Upper lobe of right lung (tissue), 1 donor: ENCODE data around the gene PGLYRP1. TPM values are rescaled to one million over a fixed set of nuclear protein-coding genes. Genes with fewer than 3 reads are reported as not detected.
A peak's percentile ranks its signal among the peaks of the same experiment; 100 is the strongest.

Experiments used
- ATAC-seq: fragments of 200-7000 bp; cut with Tn5 transposase; one replicate; pipeline ENCODE4 v1.9.1; 2020; ENCODE audit warnings: mild to moderate bottlenecking, moderate library complexity
- DNase-seq: peaks from one replicate; pipeline ENCODE4 v3.0.0-alpha.2; 2020
- H3K27ac ChIP-seq: fragments of 200-600 bp; one replicate; pipeline ENCODE4 v1.8.0; 2022
- H3K27me3 ChIP-seq: fragments of 200-600 bp; one replicate; pipeline ENCODE4 v1.8.0; 2022; ENCODE audit warnings: mild to moderate bottlenecking
- H3K36me3 ChIP-seq: fragments of 200-600 bp; one replicate; pipeline ENCODE4 v1.8.0; 2022
- H3K4me1 ChIP-seq: fragments of 200-600 bp; one replicate; pipeline ENCODE4 v1.8.0; 2022
- H3K4me3 ChIP-seq: fragments of 200-600 bp; one replicate; pipeline ENCODE4 v1.8.0; 2022; ENCODE audit warnings: mild to moderate bottlenecking
- H3K9me3 ChIP-seq: fragments of 200-600 bp; one replicate; pipeline ENCODE4 v1.8.0; 2022
- intact Hi-C: fragments of 100-400 bp; cut with DNase I; formaldehyde crosslinking; loops from one replicate; pipeline ENCODE4 v1.11.0; 2022
- total RNA-seq: library from RNA; stranded (reverse); fragmentation: NEBNext Ultra II Directional; extraction: Animal tissue kit (Norgen Biotek cat#: 25700); gene quantifications from one replicate; pipeline ENCODE4 v1.2.1, GENCODE V29; 2021
- TF ChIP-seq, protein P1 (sequence below): fragments of 200-600 bp; IDR thresholded peaks from one replicate; pipeline ENCODE4 v1.8.0; 2022; ENCODE audit warnings: antibody characterized with exemption
- donor health status: DM: no; HTN: yes; CAD: no; lungs with severe emphysema.

The PGLYRP1 gene
- total RNA-seq, 1 donor from 2014 or later = 0.58 TPM

DNA sequence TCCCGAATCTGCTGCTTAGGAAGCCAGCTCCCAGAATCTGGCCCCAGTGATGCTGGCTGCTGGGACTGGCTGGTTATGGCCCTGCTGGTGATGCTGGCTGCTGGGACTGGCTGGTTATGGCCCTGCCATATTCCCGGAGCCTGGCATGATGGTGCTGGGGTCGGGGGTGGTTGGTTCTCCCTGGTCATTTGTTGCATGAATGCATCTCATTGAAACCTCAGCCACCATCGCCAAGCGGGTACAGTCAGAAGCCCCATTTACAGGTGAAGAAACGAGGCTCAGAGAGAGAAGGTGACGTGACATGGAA lies 2.1 kb downstream of the PGLYRP1 start:
- H3K27ac ChIP-seq = no peak overlapping the region
- DNase-seq (no peak), ATAC-seq (no peak)
- peaks cover 38% of the 10 kb centered on the region for H3K27me3 ChIP-seq
- no peaks in the 10 kb centered on the region for H3K36me3 ChIP-seq
- no peak overlapping the region for H3K4me3 ChIP-seq
- TF ChIP-seq, protein P1, sequence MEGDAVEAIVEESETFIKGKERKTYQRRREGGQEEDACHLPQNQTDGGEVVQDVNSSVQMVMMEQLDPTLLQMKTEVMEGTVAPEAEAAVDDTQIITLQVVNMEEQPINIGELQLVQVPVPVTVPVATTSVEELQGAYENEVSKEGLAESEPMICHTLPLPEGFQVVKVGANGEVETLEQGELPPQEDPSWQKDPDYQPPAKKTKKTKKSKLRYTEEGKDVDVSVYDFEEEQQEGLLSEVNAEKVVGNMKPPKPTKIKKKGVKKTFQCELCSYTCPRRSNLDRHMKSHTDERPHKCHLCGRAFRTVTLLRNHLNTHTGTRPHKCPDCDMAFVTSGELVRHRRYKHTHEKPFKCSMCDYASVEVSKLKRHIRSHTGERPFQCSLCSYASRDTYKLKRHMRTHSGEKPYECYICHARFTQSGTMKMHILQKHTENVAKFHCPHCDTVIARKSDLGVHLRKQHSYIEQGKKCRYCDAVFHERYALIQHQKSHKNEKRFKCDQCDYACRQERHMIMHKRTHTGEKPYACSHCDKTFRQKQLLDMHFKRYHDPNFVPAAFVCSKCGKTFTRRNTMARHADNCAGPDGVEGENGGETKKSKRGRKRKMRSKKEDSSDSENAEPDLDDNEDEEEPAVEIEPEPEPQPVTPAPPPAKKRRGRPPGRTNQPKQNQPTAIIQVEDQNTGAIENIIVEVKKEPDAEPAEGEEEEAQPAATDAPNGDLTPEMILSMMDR = no peak
- H3K9me3 ChIP-seq = no peaks in the 10 kb centered on the region
- H3K4me1 ChIP-seq = peaks cover 1% of the 10 kb centered on the region
- intact Hi-C loops = no loop called here

DNA sequence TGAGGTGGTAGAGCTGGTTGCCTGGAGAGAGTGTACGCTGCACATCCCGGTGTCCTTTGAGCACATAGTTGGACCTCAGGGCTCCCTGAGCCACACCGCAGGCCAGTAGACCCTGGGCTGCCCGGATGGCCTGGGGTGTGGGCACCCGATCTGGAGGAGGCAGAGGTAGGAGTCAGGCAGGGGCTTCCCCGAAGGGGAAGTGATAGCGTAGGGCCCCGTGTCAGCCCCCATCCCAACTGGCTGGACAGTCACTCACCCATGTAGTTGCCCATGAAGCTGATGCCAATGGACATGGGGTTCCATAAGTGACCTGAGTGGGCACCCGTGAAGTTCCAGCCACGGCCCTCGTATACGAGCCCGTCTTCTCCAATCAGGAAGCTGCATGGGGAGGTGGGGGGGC lies 3.6 kb downstream of the PGLYRP1 start:
- TF ChIP-seq, protein P1 = no peak
- Histone ChIP-seq H3K27ac (no peak overlapping the region), H3K9me3 (no peaks in the 10 kb centered on the region), H3K27me3 (peaks cover 30% of the 10 kb centered on the region), H3K4me1 (peaks cover 4% of the 10 kb centered on the region), H3K36me3 (no peaks in the 10 kb centered on the region), H3K4me3 (no peak overlapping the region)
- no peak for DNase-seq
- intact Hi-C loops = no loop called here
- ATAC-seq = no peak

DNA sequence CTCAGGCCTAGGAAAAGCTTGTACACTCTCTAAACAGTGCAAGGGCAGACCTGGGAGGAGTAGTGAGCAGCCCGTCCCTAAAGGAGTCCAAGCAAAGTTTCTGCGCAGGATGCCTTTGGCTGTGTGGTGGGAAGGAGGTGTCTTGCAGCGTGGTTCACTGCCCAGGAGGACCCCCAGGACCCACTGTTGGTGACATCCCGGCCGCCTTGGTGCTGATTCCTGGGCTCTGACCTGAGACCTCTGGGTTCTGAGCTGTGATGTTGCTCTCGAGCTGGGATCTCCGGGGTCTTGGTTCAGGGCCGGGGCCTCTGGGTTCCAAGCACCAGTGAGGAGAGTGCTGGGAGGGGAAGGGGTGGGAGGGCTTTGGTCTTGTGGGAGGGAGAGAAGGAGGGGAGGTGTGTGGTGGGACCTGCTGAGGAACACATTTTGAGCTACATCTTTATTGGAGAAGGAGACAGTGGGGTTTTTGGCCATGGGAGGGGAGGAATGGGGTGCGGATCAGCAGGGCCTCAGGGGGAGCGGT lies 4.1 kb downstream of the PGLYRP1 start:
- ATAC-seq (no peak), DNase-seq (no peak)
- no peaks in the 10 kb centered on the region for H3K9me3 ChIP-seq
- no peak overlapping the region for H3K27ac ChIP-seq
- H3K4me1 ChIP-seq = peaks cover 4% of the 10 kb centered on the region
- TF ChIP-seq, protein P1 = no peak
- H3K36me3 ChIP-seq = no peaks in the 10 kb centered on the region
- intact Hi-C loops = no loop called here
- peaks cover 30% of the 10 kb centered on the region for H3K27me3 ChIP-seq
- no peak overlapping the region for H3K4me3 ChIP-seq

DNA sequence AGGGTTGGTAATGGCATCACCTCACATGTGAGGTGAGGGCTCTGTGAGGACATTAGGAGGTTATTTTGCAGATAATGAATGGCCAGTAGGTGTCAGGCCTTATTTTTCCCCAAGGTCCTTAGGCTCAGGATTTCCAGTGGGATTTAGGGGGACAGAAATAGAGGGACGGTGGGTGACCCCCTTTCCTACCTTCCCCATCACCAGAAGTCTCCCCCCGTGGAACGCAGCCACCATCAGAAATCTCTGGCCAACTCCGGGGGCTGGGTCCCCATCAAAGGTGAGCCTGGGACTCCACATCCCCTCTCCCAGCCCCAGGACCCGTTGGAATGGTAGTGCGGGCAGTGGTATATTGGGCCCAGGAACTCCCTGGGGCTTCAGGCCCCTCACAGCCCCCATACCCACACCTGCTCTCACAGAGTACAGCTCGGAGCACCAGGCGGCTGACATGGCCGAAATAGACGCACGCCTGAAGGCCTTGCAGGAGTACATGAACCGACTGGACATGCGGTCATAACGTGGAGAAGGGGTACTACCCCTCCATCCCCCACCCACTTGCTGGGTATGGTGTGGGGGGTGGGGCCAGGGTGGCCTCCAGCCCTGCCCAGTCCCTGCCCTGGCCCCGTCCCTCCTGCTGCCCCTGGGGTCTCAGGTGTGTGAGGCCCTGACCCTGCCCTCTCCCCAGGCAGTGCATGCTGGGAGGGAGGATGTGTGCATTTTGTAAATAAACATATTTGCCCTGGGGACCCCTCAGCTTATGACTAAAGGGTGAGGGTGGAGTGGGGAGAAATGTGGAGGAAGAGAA lies 4.8 kb downstream of the PGLYRP1 start:
- intact Hi-C loops = no loop called here
- Histone ChIP-seq H3K27me3 (peaks cover 27% of the 10 kb centered on the region), H3K36me3 (no peaks in the 10 kb centered on the region), H3K4me1 (peaks cover 4% of the 10 kb centered on the region), H3K4me3 (no peak overlapping the region), H3K9me3 (no peaks in the 10 kb centered on the region), H3K27ac (no peak overlapping the region)
- no peak for ATAC-seq
- no peak for DNase-seq
- TF ChIP-seq, protein P1 = no peak

DNA sequence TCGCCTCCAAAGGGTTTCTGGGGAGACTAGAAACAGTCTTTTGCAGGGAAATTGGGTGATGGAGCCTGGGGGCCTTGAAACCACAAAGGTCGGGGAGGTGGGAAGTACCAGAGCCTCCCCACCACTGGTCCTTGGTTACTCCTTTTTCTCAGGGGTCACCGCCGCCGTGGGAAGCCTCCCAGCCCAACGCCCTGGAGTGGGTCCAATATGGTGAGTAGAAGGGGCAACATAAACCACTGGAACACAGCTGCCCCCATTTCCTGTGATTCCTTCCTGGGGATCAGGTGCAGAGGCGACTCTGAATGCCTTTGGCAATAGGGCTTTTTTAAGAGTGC lies 5.8 kb downstream of the PGLYRP1 start:
- no peak overlapping the region for H3K27ac ChIP-seq
- H3K4me3 ChIP-seq = no peak overlapping the region
- H3K4me1 ChIP-seq = peaks cover 4% of the 10 kb centered on the region
- H3K36me3 ChIP-seq = no peaks in the 10 kb centered on the region
- DNase-seq = no peak
- intact Hi-C loops = no loop called here
- no peak for ATAC-seq
- H3K27me3 ChIP-seq = peaks cover 17% of the 10 kb centered on the region
- H3K9me3 ChIP-seq = no peaks in the 10 kb centered on the region
- TF ChIP-seq, protein P1 = peak; percentile 3
